ENCODE measurements around the gene FYB1. TPM values are rescaled to one million over a fixed set of nuclear protein-coding genes. Genes with fewer than 3 reads are reported as not detected.

FYB1 gene
- total and polyA plus RNA-seq, 2 of the 8 experiments (the other 6 are each of a cell fraction or from before 2014, with no cell fraction given) = not detected

DNA sequence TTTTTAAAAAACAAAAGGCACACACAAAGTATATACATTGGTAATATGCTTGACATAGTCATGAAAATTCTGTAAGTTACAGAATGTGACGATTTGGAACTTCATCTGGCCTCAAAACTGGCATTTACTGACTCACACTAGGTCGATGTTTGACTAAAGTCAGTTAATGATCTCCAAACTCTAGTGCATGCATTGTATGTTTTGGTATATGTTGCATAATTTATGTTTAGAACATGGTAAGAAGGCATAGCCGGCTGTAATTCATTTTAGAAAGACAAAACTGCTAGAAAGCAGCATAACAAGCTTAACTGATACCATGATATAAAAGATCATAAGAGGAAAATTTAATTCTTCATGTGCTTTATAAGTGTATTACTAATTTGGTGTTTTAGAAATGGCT, 86.6 kb downstream of the FYB1 start:
- H3K18ac ChIP-seq (ENCODE audit: extremely low read depth, low read length) = no peak overlapping the region
- no peak overlapping the region for H3K14ac ChIP-seq (ENCODE audit: insufficient read length)
- H2BK20ac ChIP-seq (ENCODE audit: low read length) = no peak overlapping the region
- FAIRE-seq = no peak
- no peaks in the 10 kb centered on the region for H3K27me3 ChIP-seq (replicated peaks in 1 of 4; ENCODE audit: control insufficient read depth in 3 of 4, extremely low read depth in 1 of 4, insufficient read depth in 3 of 4, low read length in 3 of 4)
- 93% methylated on average over 3 of the region's 3 CpGs; no CpG with 5 or more reads in 1 of the 2 experiments for WGBS, 2 experiments (ENCODE audit: extremely low coverage in 1 of 2, insufficient coverage in 1 of 2, insufficient read length in 1 of 2, insufficient replicate concordance in 2 of 2, low coverage in 1 of 2, low lambda C conversion rate in 2 of 2, missing lambda C conversion rate in 1 of 2)
- no peak overlapping the region for H2BK12ac ChIP-seq (ENCODE audit: low read depth, low read length)
- TF ChIP-seq BCL11A (IDR thresholded peaks at IDR 0.05; ENCODE audit: low read depth in 2 of 2, low read length in 2 of 2) = no peak
- TF ChIP-seq POLR2A (IDR thresholded peaks at IDR 0.05; ENCODE audit: control extremely low read depth in 1 of 2, low read depth in 2 of 2, low read length in 2 of 2) = no peak
- no peak for TF ChIP-seq KDM5A (IDR thresholded peaks at IDR 0.05; ENCODE audit: low read length)
- H2BK5ac ChIP-seq (ENCODE audit: low read depth, low read length) = no peak overlapping the region
- no peak overlapping the region for H3K56ac ChIP-seq (replicated peaks; ENCODE audit: insufficient read length, low read depth, low read length)
- ChIA-PET CTCF (ENCODE audit: partially characterized antibody) (interaction anchor here (0.7 to 2.1 kb wide), 2 partner anchors 28 to 52 kb away, joined by 3 to 5 read pairs; no protein-coding TSS in a partner anchor), POLR2A (ENCODE audit: partially characterized antibody) (no interaction called here)
- no peak overlapping the region for H2BK15ac ChIP-seq (ENCODE audit: low read length)
- H2AFZ ChIP-seq (ENCODE audit: low read length) = no peak overlapping the region
- no peak overlapping the region for H2AK5ac ChIP-seq (ENCODE audit: low read depth, low read length)
- no peak overlapping the region for H2BK120ac ChIP-seq (replicated peaks; ENCODE audit: low read depth, low read length)
- no peaks in the 10 kb centered on the region for H4K20me1 ChIP-seq (replicated peaks in 1 of 2; ENCODE audit: control insufficient read depth in 1 of 2, insufficient read depth in 2 of 2, low read length in 2 of 2)
- no peak overlapping the region for H4K5ac ChIP-seq (ENCODE audit: insufficient read length, low read depth, low read length)
- no peak overlapping the region for H4K8ac ChIP-seq (ENCODE audit: extremely low read depth, insufficient read depth, low read length)
- no peaks in the 10 kb centered on the region for H3K4me1 ChIP-seq (replicated peaks in 1 of 4; ENCODE audit: control insufficient read depth in 3 of 4, insufficient read depth in 4 of 4, low read length in 3 of 4)
- H3K4ac ChIP-seq (replicated peaks; ENCODE audit: insufficient read length, low read depth, low read length) = no peak overlapping the region
- no peaks in the 10 kb centered on the region for H3K9me3 ChIP-seq (ENCODE audit: insufficient read depth in 2 of 2, low read depth in 1 of 2, low read length in 1 of 2)
- H3K79me2 ChIP-seq (ENCODE audit: control insufficient read depth in 1 of 2, insufficient read depth in 2 of 2, low read length in 2 of 2) = no peaks in the 10 kb centered on the region
- no peaks in the 10 kb centered on the region for H3K79me1 ChIP-seq (ENCODE audit: low read depth, low read length)
- no peaks in the 10 kb centered on the region for H3K36me3 ChIP-seq (ENCODE audit: control insufficient read depth in 2 of 4, insufficient read depth in 4 of 4, low read length in 3 of 4)
- H3K9ac ChIP-seq (replicated peaks in 1 of 4; ENCODE audit: extremely low read depth in 1 of 4, low read depth in 3 of 4, low read length in 3 of 4) = no peak overlapping the region
- H3K27ac ChIP-seq (ENCODE audit: low read depth, low read length) = no peak overlapping the region
- no peak overlapping the region for H3K4me3 ChIP-seq (ENCODE audit: extremely low read depth in 1 of 4, insufficient read depth in 2 of 4, low read depth in 3 of 4, low read length in 4 of 4)
- H3K23ac ChIP-seq (ENCODE audit: insufficient read length) = no peak overlapping the region
- no peak overlapping the region for H3K4me2 ChIP-seq (ENCODE audit: insufficient read depth in 1 of 2, low read depth in 2 of 2, low read length in 2 of 2)
- H3K23me2 ChIP-seq (ENCODE audit: low read depth, low read length) = no peaks in the 10 kb centered on the region
- no peak for DNase-seq (ENCODE audit: low read depth in 1 of 2, low spot score in 2 of 2)
- no peak overlapping the region for H4K91ac ChIP-seq (replicated peaks; ENCODE audit: insufficient read length, low read length)

Measured in H1 (cell line).